A549 (cell line): Measurements from ENCODE around the gene OLFM1. TPM values are rescaled to one million over a fixed set of nuclear protein-coding genes. Genes with fewer than 3 reads are reported as not detected.

ENCODE experiments used
- ATAC-seq, 2 experiments: fragments of 200-7000 bp in 1 of 2; fragments of >200 bp in 1 of 2; cut with Nextera tagmentation in 1 of 2; cut with Tn5 transposase in 1 of 2; 3 replicates each; pipeline versions ENCODE4 v1.8.0 to v1.9.1; 2018 to 2020; ENCODE audit warnings: mild to moderate bottlenecking in 1 of 2, moderate library complexity in 1 of 2
- CTCF ChIA-PET: fragments of 300-600 bp; sonication (Branson Sonifier 250); formaldehyde crosslinking; extraction: SDS; loops from one replicate; lab custom pipeline; 2021; ENCODE audit warnings: antibody characterized with exemption, inconsistent platforms; lab: Yijun Ruan, JAX
- POLR2A ChIA-PET: fragments of 350-600 bp; formaldehyde crosslinking; extraction: SDS; loops from one replicate; lab custom pipeline; 2021; ENCODE audit warnings: antibody characterized with exemption, inconsistent platforms; lab: Yijun Ruan, JAX
- DNase-seq, 2 experiments: peaks; one replicate each; pipeline versions ENCODE4 v3.0.0 to v3.0.0-alpha.2; 2011 to 2016; ENCODE audit warnings: low read depth in 1 of 2, low spot score in 1 of 2
- FAIRE-seq: peaks from 2 replicates; lab custom pipeline; 2011; peaks lifted over from hg19 to GRCh38; lab: Jason Lieb, UNC
- H3K27ac ChIP-seq, 2 experiments: fragments of >200 bp; sonication (Bioruptor Twin); formaldehyde crosslinking; 3 replicates each; pipeline ENCODE4 v1.5.1; 2016 to 2017
- H3K4me1 ChIP-seq: fragments of >200 bp; sonication (Bioruptor Twin); formaldehyde crosslinking; 3 replicates; pipeline ENCODE4 v1.6.1; 2016
- H3K4me2 ChIP-seq: fragments of >200 bp; sonication (Bioruptor Twin); formaldehyde crosslinking; 3 replicates; pipeline ENCODE4 v1.6.1; 2016
- H3K4me3 ChIP-seq: fragments of >200 bp; sonication (Bioruptor Twin); formaldehyde crosslinking; 3 replicates; pipeline ENCODE4 v1.5.1; 2016
- H3K9me3 ChIP-seq: fragments of >200 bp; sonication (Bioruptor Twin); formaldehyde crosslinking; 3 replicates; pipeline ENCODE4 v1.6.1; 2016
- CHD2 ChIP-seq: fragments of 150-350 bp; IDR thresholded peaks from 2 replicates; pipeline ENCODE4 v1.6.1; 2014; ENCODE audit warnings: low read length; ENCODE audit not compliant: partially characterized antibody
- EHMT2 ChIP-seq: fragments of 200-600 bp; sonication (generic); IDR thresholded peaks from 2 replicates; pipeline ENCODE4 v1.6.1; 2016; ENCODE audit warnings: antibody characterized with exemption, low read depth, mild to moderate bottlenecking, moderate library complexity
- FOSL2 ChIP-seq, 2 experiments: fragments of 450-650 bp in 1 of 2; fragments of >200 bp in 1 of 2; sonication (Bioruptor Twin) in 1 of 2; formaldehyde crosslinking; IDR thresholded peaks; 2 replicates each; pipeline versions ENCODE4 v1.5.0 to v1.6.1; 2016 to 2020; ENCODE audit warnings: mild to moderate bottlenecking in 1 of 2, moderate library complexity in 1 of 2
- NFE2L2 ChIP-seq: fragments of 150-350 bp; conservative IDR thresholded peaks from 2 replicates; pipeline ENCODE4 v1.6.1; 2014; ENCODE audit warnings: low read length
- NPAS2 ChIP-seq: fragments of 250-450 bp; sonication (Bioruptor Pico); IDR thresholded peaks from 2 replicates; pipeline ENCODE4 v1.8.0; 2022; ENCODE audit warnings: mild to moderate bottlenecking, moderate library complexity, borderline replicate concordance
- PHF8 ChIP-seq: fragments of 200-600 bp; sonication (generic); IDR thresholded peaks from 2 replicates; pipeline ENCODE4 v1.6.1; 2016; ENCODE audit warnings: low read depth, mild to moderate bottlenecking, antibody characterized with exemption, moderate library complexity, borderline replicate concordance
- RAD21 ChIP-seq, 2 experiments: fragments of >200 bp in 1 of 2; sonication (Bioruptor Twin) in 1 of 2; formaldehyde crosslinking in 1 of 2; IDR thresholded peaks in 1 of 2; conservative IDR thresholded peaks in 1 of 2; 2 replicates in 1 of 2; 3 replicates in 1 of 2; pipeline ENCODE4 v1.6.1; 2012 to 2018; ENCODE audit warnings: inconsistent platforms in 1 of 2
- ZFP36 ChIP-seq: fragments of 450-650 bp; IDR thresholded peaks from 2 replicates; pipeline ENCODE4 v1.6.1; 2014; ENCODE audit warnings: borderline replicate concordance; ENCODE audit not compliant: partially characterized antibody
- WGBS: methylation state at CpG from one replicate; pipeline ENCODE4 v1.1.6; 2017; ENCODE audit errors: missing lambda C conversion rate; 5-methylcytosine and 5-hydroxymethylcytosine counted together
- polyA plus RNA-seq, 4 experiments: library from polyadenylated mRNA; depleted of rRNA in 3 of 4; stranded (reverse); fragments of >200 nt; fragmentation: RNase III in 1 of 4; extraction: RNeasy Plus Mini Kit Qiagen cat#74134 plus additional on column Dnase treatment in 1 of 4; gene quantifications; 2 replicates in 3 of 4; 3 replicates in 1 of 4; pipeline ENCODE4 v1.2.3, GENCODE V29; 2011 to 2017
- TF ChIP-seq, protein P1 (sequence below): IDR thresholded peaks from 2 replicates; pipeline ENCODE4 v1.6.1; 2012; ENCODE audit warnings: low read depth, borderline replicate concordance
- TF ChIP-seq, protein P2 (sequence below): fragments of 250-450 bp; sonication (Bioruptor Pico); IDR thresholded peaks from 2 replicates; pipeline ENCODE4 v1.5.0; 2020; ENCODE audit warnings: low read depth, mild to moderate bottlenecking, moderate library complexity
- TF ChIP-seq, protein P3 (sequence below): fragments of 200-600 bp; sonication (generic); IDR thresholded peaks from 2 replicates; pipeline ENCODE4 v1.6.1; 2016; ENCODE audit warnings: antibody characterized with exemption, mild to moderate bottlenecking, moderate library complexity
- TF ChIP-seq, protein P4 (sequence below): IDR thresholded peaks from 2 replicates; pipeline ENCODE4 v1.6.1; 2012
- TF ChIP-seq, protein P5 (sequence below): fragments of >200 bp; sonication (Bioruptor Twin); formaldehyde crosslinking; IDR thresholded peaks from 3 replicates; pipeline ENCODE4 v1.5.1; 2016
- TF ChIP-seq, protein P6 (sequence below): fragments of 150-350 bp; IDR thresholded peaks from 2 replicates; pipeline ENCODE4 v1.6.1; 2014; ENCODE audit warnings: low read depth, mild to moderate bottlenecking, low read length

The OLFM1 gene
- polyA plus RNA-seq, 2 of the 4 experiments (the other 2 are of a cell fraction): 2.7 to 10.5 TPM

DNA sequence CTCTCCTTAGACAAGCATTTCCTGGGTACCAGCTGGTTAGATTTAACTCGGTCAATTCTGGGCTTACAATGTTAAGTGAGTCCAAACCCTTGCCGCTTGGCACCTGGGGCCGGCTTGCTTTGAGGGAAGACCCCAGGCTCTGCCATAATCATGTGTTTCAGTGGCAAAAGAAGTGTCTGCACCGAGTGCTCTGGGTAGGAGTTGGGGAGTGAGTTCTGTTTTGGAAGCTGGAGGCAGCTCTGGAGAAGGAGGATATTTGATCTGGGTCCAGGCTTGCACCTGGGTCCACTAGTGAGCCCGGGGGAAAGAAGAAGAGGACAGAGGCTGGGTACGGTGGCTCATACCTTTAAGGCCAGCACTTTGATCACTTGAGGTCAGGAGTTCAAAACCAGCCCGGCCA lies 8.4 kb upstream of the OLFM1 start (continued):
- TF ChIP-seq ZFP36 (no peak), FOSL2 (IDR thresholded peaks at IDR 0.05) (no peak), FOSL2 (CRISPR knock-in tag; IDR thresholded peaks at IDR 0.05) (no peak)

DNA sequence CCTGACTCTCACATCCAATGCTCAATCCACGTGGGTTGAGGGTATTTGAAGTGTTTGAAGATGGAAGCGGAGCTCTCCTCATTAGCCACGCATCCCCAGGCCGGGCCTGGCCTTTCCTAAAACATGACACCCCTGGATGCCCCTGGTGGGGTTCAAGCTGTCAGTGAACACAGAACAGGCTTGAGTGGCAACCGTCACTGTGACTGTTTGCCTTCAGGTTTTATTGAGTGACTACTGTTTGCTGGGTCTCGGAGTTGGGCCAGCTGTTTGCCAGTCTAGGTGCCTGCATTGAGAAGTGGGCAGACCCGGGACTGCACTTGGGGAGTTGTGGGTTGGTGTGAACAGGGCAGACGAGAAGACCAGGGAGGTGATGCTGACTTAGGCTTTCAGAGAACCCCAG lies 7.8 kb upstream of the OLFM1 start:
- no peak for DNase-seq
- no peak overlapping the region for H3K4me2 ChIP-seq
- TF ChIP-seq, protein P1, sequence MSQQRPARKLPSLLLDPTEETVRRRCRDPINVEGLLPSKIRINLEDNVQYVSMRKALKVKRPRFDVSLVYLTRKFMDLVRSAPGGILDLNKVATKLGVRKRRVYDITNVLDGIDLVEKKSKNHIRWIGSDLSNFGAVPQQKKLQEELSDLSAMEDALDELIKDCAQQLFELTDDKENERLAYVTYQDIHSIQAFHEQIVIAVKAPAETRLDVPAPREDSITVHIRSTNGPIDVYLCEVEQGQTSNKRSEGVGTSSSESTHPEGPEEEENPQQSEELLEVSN: no peak
- TF ChIP-seq CHD2 (no peak), EHMT2 (no peak), NPAS2 (no peak)
- TF ChIP-seq, all 56 proteins: peak for 0
- ATAC-seq (no peak), FAIRE-seq (no peak)
- no peak overlapping the region for H3K4me3 ChIP-seq
- no peak overlapping the region for H3K27ac ChIP-seq
- CTCF ChIA-PET: interaction anchor here (0.7 to 18.8 kb wide), 5 partner anchors 7 to 640 kb away, joined by 3 to 414 read pairs (median 40); partner anchors contain the start of gene OLFM1
- H3K9me3 ChIP-seq: no peaks in the 10 kb centered on the region
- no peaks in the 10 kb centered on the region for H3K4me1 ChIP-seq
- 38% methylated on average over 8 of the region's 8 CpGs for WGBS
- POLR2A ChIA-PET: interaction anchor here (0.5 kb wide), 1 partner anchor 1402 kb away, joined by 4 read pairs; no protein-coding TSS in a partner anchor

DNA sequence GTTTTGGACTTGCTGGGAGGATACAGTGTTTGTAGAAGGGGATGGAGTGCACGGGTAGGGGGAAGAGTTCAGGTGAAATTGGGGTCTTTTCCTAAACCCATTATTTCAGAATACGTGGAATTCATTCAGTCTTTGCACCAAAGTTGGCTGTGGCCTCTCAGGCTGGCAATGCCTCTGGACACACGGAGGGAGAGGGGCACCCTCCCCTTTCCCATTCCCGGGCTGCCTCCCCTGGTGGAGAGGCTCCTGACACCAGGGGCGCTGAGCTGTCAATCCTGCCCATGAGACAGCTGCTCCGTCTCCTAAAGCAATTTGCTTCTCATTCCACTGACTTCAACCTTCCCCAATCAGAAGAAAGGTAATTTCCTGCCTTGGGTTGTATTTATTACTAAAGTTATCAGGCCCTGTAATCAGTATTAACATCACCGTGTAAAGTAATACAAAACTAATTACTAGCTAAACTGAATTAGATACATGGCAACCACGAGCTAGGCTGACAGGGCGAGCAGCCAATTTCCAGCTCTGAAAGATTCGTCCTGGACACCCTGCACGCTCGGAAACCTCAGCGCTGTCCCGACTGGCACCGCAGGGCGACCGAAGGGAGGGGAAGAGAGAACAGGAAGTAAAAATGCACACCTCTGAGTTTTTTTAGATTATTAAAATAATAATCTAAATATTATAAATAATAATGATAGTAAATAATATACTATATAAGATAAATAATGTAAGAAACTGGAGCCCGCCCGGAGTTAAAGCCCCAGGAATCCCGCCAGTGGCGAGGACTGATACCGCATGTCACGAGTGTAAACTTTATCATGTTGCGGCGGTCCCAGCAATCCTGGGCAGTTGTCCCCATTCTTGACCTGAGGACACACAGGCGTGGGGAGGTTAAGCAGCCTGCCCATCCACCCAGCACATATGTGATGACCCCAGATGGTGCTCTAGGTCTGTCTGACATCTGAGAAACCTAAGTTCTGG lies 6.9 kb upstream of the OLFM1 start:
- POLR2A ChIA-PET: no interaction called here
- ATAC-seq (no peak), DNase-seq (no peak), FAIRE-seq (no peak)
- H3K9me3 ChIP-seq: no peaks in the 10 kb centered on the region
- 52% methylated on average over 26 of the region's 26 CpGs for WGBS
- no peak overlapping the region for H3K27ac ChIP-seq
- H3K4me2 ChIP-seq: no peak overlapping the region
- no peaks in the 10 kb centered on the region for H3K4me1 ChIP-seq
- CTCF ChIA-PET: interaction anchor here (0.7 to 18.8 kb wide), 5 partner anchors 10 to 639 kb away, joined by 3 to 414 read pairs (median 5); no protein-coding TSS in a partner anchor
- H3K4me3 ChIP-seq: no peak overlapping the region
- TF ChIP-seq RAD21 (conservative IDR thresholded peaks at IDR 0.05 in 1 of 2, IDR thresholded peaks at IDR 0.05 in 1 of 2) (no peak), FOSL2 (IDR thresholded peaks at IDR 0.05) (no peak), FOSL2 (CRISPR knock-in tag; IDR thresholded peaks at IDR 0.05) (no peak), PHF8 (no peak), NFE2L2 (no peak)
- TF ChIP-seq, protein P2, sequence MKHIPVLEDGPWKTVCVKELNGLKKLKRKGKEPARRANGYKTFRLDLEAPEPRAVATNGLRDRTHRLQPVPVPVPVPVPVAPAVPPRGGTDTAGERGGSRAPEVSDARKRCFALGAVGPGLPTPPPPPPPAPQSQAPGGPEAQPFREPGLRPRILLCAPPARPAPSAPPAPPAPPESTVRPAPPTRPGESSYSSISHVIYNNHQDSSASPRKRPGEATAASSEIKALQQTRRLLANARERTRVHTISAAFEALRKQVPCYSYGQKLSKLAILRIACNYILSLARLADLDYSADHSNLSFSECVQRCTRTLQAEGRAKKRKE: no peak
- TF ChIP-seq, protein P3, sequence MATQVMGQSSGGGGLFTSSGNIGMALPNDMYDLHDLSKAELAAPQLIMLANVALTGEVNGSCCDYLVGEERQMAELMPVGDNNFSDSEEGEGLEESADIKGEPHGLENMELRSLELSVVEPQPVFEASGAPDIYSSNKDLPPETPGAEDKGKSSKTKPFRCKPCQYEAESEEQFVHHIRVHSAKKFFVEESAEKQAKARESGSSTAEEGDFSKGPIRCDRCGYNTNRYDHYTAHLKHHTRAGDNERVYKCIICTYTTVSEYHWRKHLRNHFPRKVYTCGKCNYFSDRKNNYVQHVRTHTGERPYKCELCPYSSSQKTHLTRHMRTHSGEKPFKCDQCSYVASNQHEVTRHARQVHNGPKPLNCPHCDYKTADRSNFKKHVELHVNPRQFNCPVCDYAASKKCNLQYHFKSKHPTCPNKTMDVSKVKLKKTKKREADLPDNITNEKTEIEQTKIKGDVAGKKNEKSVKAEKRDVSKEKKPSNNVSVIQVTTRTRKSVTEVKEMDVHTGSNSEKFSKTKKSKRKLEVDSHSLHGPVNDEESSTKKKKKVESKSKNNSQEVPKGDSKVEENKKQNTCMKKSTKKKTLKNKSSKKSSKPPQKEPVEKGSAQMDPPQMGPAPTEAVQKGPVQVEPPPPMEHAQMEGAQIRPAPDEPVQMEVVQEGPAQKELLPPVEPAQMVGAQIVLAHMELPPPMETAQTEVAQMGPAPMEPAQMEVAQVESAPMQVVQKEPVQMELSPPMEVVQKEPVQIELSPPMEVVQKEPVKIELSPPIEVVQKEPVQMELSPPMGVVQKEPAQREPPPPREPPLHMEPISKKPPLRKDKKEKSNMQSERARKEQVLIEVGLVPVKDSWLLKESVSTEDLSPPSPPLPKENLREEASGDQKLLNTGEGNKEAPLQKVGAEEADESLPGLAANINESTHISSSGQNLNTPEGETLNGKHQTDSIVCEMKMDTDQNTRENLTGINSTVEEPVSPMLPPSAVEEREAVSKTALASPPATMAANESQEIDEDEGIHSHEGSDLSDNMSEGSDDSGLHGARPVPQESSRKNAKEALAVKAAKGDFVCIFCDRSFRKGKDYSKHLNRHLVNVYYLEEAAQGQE: no peak
- TF ChIP-seq, protein P4, sequence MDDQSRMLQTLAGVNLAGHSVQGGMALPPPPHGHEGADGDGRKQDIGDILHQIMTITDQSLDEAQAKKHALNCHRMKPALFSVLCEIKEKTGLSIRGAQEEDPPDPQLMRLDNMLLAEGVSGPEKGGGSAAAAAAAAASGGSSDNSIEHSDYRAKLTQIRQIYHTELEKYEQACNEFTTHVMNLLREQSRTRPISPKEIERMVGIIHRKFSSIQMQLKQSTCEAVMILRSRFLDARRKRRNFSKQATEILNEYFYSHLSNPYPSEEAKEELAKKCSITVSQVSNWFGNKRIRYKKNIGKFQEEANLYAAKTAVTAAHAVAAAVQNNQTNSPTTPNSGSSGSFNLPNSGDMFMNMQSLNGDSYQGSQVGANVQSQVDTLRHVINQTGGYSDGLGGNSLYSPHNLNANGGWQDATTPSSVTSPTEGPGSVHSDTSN: no peak
- TF ChIP-seq, protein P5, sequence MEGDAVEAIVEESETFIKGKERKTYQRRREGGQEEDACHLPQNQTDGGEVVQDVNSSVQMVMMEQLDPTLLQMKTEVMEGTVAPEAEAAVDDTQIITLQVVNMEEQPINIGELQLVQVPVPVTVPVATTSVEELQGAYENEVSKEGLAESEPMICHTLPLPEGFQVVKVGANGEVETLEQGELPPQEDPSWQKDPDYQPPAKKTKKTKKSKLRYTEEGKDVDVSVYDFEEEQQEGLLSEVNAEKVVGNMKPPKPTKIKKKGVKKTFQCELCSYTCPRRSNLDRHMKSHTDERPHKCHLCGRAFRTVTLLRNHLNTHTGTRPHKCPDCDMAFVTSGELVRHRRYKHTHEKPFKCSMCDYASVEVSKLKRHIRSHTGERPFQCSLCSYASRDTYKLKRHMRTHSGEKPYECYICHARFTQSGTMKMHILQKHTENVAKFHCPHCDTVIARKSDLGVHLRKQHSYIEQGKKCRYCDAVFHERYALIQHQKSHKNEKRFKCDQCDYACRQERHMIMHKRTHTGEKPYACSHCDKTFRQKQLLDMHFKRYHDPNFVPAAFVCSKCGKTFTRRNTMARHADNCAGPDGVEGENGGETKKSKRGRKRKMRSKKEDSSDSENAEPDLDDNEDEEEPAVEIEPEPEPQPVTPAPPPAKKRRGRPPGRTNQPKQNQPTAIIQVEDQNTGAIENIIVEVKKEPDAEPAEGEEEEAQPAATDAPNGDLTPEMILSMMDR: no peak
- TF ChIP-seq, protein P6, sequence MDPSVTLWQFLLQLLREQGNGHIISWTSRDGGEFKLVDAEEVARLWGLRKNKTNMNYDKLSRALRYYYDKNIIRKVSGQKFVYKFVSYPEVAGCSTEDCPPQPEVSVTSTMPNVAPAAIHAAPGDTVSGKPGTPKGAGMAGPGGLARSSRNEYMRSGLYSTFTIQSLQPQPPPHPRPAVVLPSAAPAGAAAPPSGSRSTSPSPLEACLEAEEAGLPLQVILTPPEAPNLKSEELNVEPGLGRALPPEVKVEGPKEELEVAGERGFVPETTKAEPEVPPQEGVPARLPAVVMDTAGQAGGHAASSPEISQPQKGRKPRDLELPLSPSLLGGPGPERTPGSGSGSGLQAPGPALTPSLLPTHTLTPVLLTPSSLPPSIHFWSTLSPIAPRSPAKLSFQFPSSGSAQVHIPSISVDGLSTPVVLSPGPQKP: no peak
